ENCODE results near the gene CHGA.

CHGA gene

DNA sequence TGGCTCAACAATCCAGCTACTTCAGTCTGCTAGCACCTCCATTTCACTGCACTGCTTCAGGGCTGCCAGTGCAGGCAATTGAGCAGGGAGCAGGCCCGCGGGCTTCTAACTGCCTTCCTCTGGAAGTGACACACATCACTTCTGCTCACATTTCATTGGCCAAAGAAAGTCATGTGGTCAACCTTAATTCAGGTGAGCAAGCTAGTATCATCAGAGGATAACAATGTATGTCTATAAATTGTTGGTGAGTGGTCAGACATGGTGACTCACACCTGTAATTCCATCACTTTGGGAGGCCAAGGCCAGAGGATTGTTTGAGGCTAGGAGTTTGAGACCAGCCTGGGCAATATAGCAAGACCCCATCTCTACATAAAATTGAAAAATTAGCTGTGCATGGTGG is 22.3 kb upstream of the CHGA start:
- Histone ChIP-seq H3K4me3 (replicated peaks; ENCODE audit: insufficient read depth, low read length) (no peak overlapping the region), H3K27me3 (ENCODE audit: insufficient read depth, poor library complexity, severe bottlenecking) (peaks cover 7% of the 10 kb centered on the region), H3K27ac (replicated peaks) (no peak overlapping the region)
- TF ChIP-seq GABPA (IDR thresholded peaks at IDR 0.05; ENCODE audit: low read depth) (no peak), POLR2AphosphoS5 (IDR thresholded peaks at IDR 0.05; ENCODE audit: low read depth) (no peak), SPI1 (IDR thresholded peaks at IDR 0.05; ENCODE audit: borderline replicate concordance, low read depth) (no peak)
- TF ChIP-seq, protein P1, sequence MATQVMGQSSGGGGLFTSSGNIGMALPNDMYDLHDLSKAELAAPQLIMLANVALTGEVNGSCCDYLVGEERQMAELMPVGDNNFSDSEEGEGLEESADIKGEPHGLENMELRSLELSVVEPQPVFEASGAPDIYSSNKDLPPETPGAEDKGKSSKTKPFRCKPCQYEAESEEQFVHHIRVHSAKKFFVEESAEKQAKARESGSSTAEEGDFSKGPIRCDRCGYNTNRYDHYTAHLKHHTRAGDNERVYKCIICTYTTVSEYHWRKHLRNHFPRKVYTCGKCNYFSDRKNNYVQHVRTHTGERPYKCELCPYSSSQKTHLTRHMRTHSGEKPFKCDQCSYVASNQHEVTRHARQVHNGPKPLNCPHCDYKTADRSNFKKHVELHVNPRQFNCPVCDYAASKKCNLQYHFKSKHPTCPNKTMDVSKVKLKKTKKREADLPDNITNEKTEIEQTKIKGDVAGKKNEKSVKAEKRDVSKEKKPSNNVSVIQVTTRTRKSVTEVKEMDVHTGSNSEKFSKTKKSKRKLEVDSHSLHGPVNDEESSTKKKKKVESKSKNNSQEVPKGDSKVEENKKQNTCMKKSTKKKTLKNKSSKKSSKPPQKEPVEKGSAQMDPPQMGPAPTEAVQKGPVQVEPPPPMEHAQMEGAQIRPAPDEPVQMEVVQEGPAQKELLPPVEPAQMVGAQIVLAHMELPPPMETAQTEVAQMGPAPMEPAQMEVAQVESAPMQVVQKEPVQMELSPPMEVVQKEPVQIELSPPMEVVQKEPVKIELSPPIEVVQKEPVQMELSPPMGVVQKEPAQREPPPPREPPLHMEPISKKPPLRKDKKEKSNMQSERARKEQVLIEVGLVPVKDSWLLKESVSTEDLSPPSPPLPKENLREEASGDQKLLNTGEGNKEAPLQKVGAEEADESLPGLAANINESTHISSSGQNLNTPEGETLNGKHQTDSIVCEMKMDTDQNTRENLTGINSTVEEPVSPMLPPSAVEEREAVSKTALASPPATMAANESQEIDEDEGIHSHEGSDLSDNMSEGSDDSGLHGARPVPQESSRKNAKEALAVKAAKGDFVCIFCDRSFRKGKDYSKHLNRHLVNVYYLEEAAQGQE (IDR thresholded peaks at IDR 0.05; ENCODE audit: insufficient replicate concordance, low read depth): no peak
- no peak for DNase-seq (ENCODE audit: low read depth in 1 of 2, low spot score in 1 of 2)

DNA sequence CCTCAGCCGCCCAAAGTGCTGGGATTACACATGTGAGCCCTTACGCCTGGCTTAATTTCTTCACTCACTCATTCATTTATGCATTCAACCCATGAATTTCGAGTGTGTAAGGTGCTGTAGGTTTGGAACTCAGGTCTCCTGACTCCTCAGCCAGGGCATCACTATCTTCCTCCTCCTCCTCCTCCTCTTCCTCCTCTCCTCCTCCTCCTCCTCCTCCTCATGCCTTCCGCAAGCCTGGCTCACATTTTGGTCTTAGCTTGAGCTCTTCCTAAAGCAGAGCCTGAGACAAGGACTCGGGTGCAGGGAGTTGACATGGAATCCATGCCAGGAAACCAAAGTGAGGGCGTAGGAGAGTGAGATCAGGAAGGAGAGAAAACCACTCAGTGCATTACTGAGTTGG is 20.8 kb upstream of the CHGA start:
- H3K4me3 ChIP-seq (replicated peaks; ENCODE audit: insufficient read depth, low read length): no peak overlapping the region
- no peak for DNase-seq (ENCODE audit: low read depth in 1 of 2, low spot score in 1 of 2)
- no peak overlapping the region for H3K27ac ChIP-seq (replicated peaks)
- TF ChIP-seq, protein P1 (IDR thresholded peaks at IDR 0.05; ENCODE audit: insufficient replicate concordance, low read depth): no peak
- TF ChIP-seq SPI1 (IDR thresholded peaks at IDR 0.05; ENCODE audit: borderline replicate concordance, low read depth) (no peak), GABPA (IDR thresholded peaks at IDR 0.05; ENCODE audit: low read depth) (no peak), POLR2AphosphoS5 (IDR thresholded peaks at IDR 0.05; ENCODE audit: low read depth) (no peak)
- TF ChIP-seq, protein P2, sequence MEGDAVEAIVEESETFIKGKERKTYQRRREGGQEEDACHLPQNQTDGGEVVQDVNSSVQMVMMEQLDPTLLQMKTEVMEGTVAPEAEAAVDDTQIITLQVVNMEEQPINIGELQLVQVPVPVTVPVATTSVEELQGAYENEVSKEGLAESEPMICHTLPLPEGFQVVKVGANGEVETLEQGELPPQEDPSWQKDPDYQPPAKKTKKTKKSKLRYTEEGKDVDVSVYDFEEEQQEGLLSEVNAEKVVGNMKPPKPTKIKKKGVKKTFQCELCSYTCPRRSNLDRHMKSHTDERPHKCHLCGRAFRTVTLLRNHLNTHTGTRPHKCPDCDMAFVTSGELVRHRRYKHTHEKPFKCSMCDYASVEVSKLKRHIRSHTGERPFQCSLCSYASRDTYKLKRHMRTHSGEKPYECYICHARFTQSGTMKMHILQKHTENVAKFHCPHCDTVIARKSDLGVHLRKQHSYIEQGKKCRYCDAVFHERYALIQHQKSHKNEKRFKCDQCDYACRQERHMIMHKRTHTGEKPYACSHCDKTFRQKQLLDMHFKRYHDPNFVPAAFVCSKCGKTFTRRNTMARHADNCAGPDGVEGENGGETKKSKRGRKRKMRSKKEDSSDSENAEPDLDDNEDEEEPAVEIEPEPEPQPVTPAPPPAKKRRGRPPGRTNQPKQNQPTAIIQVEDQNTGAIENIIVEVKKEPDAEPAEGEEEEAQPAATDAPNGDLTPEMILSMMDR (IDR thresholded peaks at IDR 0.05; ENCODE audit: insufficient read depth, low read length): no peak
- H3K27me3 ChIP-seq (ENCODE audit: insufficient read depth, poor library complexity, severe bottlenecking): peaks cover 7% of the 10 kb centered on the region

DNA sequence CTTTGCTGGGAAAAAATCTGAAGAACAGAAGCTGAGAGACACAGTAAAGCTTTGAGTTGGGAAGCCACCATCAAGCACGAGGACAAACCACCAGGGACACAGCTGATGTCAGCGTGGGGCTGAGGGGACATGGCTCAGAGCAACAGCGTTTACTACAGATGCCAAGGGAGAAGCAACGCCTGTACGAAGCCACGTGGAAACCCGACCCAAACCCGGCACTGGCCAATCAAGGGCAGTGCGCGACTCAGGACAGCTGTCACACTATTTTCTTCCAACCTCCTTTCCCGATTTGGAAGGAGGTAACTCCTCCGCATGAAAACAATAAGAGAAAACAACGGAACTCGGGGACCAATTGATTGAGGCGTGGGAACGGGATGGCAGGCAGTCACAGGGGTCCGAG is 20.2 kb upstream of the CHGA start:
- Histone ChIP-seq H3K4me3 (replicated peaks; ENCODE audit: insufficient read depth, low read length) (no peak overlapping the region), H3K27ac (replicated peaks) (no peak overlapping the region), H3K27me3 (ENCODE audit: insufficient read depth, poor library complexity, severe bottlenecking) (peaks cover 7% of the 10 kb centered on the region)
- no peak for TF ChIP-seq GABPA (IDR thresholded peaks at IDR 0.05; ENCODE audit: low read depth)
- TF ChIP-seq, protein P2 (IDR thresholded peaks at IDR 0.05; ENCODE audit: insufficient read depth, low read length): no peak
- TF ChIP-seq POLR2AphosphoS5 (IDR thresholded peaks at IDR 0.05; ENCODE audit: low read depth): no peak
- TF ChIP-seq SPI1 (IDR thresholded peaks at IDR 0.05; ENCODE audit: borderline replicate concordance, low read depth): no peak
- TF ChIP-seq, protein P1 (IDR thresholded peaks at IDR 0.05; ENCODE audit: insufficient replicate concordance, low read depth): no peak
- DNase-seq (ENCODE audit: low read depth in 1 of 2, low spot score in 1 of 2): no peak

Data from HL-60 (cell line).